A673 (cell line): ENCODE results near the gene BTLA. TPM values are rescaled to one million over a fixed set of nuclear protein-coding genes. Genes with fewer than 3 reads are reported as not detected.

Experiments
- BruUV-seq: library from RNA; stranded (reverse); fragments of 400-500 nt; replicated peaks from 2 replicates; lab custom pipeline; 2021; lab: Mats Ljungman, UMichigan
- CTCF ChIA-PET: fragments of 300-600 bp; sonication (Branson Sonifier 250); formaldehyde crosslinking; loops from one replicate; lab custom pipeline; 2022; ENCODE audit warnings: antibody characterized with exemption; lab: Charles Lee
- POLR2A ChIA-PET: fragments of 300-600 bp; sonication (Branson Sonifier 250); formaldehyde crosslinking; loops from one replicate; lab custom pipeline; 2022; ENCODE audit warnings: antibody characterized with exemption; ENCODE audit not compliant: low non-redundant PET; lab: Charles Lee
- DNase-seq: peaks from one replicate; pipeline ENCODE4 v3.0.0-alpha.2; 2015; ENCODE audit warnings: low spot score
- H3K27ac ChIP-seq: fragments of 200-600 bp; sonication (generic); 2 replicates; pipeline ENCODE4 v1.5.1; 2016; ENCODE audit warnings: mixed run types, low read depth, mild to moderate bottlenecking, mixed read lengths, antibody characterized with exemption, low read length; ENCODE audit not compliant: poor library complexity, severe bottlenecking
- H3K27me3 ChIP-seq: fragments of 200-600 bp; sonication (generic); replicated peaks from 2 replicates; pipeline ENCODE4 v1.6.1; 2017; ENCODE audit warnings: mixed run types, low read depth, mild to moderate bottlenecking, mixed read lengths, antibody characterized with exemption, low read length; ENCODE audit not compliant: insufficient read depth, poor library complexity
- H3K36me3 ChIP-seq: fragments of 200-600 bp; sonication (generic); 2 replicates; pipeline ENCODE4 v1.6.1; 2016; ENCODE audit warnings: mixed run types, mild to moderate bottlenecking, mixed read lengths, antibody characterized with exemption, low read length; ENCODE audit not compliant: insufficient read depth, poor library complexity, severe bottlenecking
- H3K4me1 ChIP-seq: fragments of 200-600 bp; sonication (generic); 2 replicates; pipeline ENCODE4 v1.6.1; 2017; ENCODE audit warnings: mixed run types, mild to moderate bottlenecking, mixed read lengths, antibody characterized with exemption, low read length; ENCODE audit not compliant: insufficient read depth, poor library complexity, severe bottlenecking
- H3K4me3 ChIP-seq: fragments of 200-600 bp; sonication (generic); 2 replicates; pipeline ENCODE4 v1.5.1; 2016; ENCODE audit warnings: low read depth, mixed run types, mild to moderate bottlenecking, mixed read lengths, low read length; ENCODE audit not compliant: poor library complexity, severe bottlenecking
- H3K9me3 ChIP-seq: fragments of 200-600 bp; sonication (generic); 2 replicates; pipeline ENCODE4 v1.6.1; 2016; ENCODE audit warnings: mixed run types, low read depth, mild to moderate bottlenecking, mixed read lengths, antibody characterized with exemption, low read length; ENCODE audit not compliant: poor library complexity, severe bottlenecking
- EZH2 ChIP-seq: fragments of 200-600 bp; sonication (generic); IDR thresholded peaks from 2 replicates; pipeline ENCODE4 v1.6.1; 2017; ENCODE audit warnings: borderline replicate concordance, low read depth, mild to moderate bottlenecking, mixed read lengths, antibody characterized with exemption, low read length; ENCODE audit not compliant: poor library complexity, severe bottlenecking
- intact Hi-C: fragments of 100-400 bp; cut with micrococcal nuclease; formaldehyde crosslinking; loops from one replicate; pipeline ENCODE4 v1.10.0; 2022; ENCODE audit not compliant: unreplicated experiment
- total RNA-seq: library from RNA; stranded (reverse); gene quantifications from 2 replicates; pipeline ENCODE4 v1.2.3, GENCODE V29; 2021
- TF ChIP-seq, protein P1 (sequence below): fragments of 300-800, 200-600 bp; sonication (generic); conservative IDR thresholded peaks from 2 replicates; pipeline ENCODE4 v1.5.1; 2017; ENCODE audit warnings: low read depth, mild to moderate bottlenecking, antibody characterized with exemption, low read length, moderate library complexity, mixed read lengths

The BTLA gene
- total RNA-seq, 1 experiment from 2014 or later = not detected

DNA sequence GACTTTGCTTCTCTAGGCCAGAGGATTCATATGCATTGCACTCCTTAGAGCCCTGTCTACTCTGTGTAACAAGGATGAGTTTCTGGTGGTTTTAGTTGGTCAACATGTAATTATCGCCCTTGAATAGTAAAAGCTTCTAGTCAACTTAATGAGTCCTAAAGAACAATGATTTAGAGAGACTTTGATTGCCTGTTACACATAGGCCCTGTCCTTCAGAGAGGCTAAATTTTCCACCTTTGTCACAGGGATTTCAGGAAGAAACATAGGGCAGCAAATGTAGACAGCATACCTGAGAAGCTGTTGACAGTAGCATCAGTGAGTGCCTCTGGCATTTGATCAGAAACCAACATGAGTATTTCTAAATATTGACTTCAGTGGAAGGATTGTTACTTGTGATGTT is 7.1 kb downstream of the BTLA start:
- TF ChIP-seq EZH2 = no peak
- no peak for DNase-seq
- no peaks in the 10 kb centered on the region for H3K9me3 ChIP-seq
- no TSS peak for BruUV-seq
- H3K36me3 ChIP-seq = no peaks in the 10 kb centered on the region
- CTCF ChIA-PET = no interaction called here
- POLR2A ChIA-PET = no interaction called here
- intact Hi-C loops = no loop called here
- no peak overlapping the region for H3K4me3 ChIP-seq
- H3K27me3 ChIP-seq = no peaks in the 10 kb centered on the region
- H3K4me1 ChIP-seq = no peaks in the 10 kb centered on the region
- no peak overlapping the region for H3K27ac ChIP-seq

DNA sequence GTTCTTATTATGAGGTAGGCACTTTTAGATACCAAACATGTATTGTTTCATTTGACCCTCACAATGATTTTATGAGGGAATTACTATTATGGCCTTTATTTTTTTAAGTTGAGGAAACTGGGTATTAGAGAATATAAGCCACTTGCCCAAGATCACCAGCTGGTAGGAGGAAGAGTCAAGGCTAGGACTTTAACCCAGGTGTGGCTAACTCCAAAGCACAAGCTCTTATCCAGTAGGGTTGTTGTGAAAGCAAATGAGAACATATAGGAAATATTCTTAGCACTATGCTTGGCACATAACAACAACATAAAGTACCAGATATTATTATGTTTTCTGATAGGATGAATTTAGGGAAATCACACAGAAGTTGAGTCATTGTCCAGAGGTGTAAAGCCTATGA is 7.9 kb downstream of the BTLA start:
- BruUV-seq = no TSS peak
- no peak for DNase-seq
- intact Hi-C loops = no loop called here
- Histone ChIP-seq H3K4me1 (no peaks in the 10 kb centered on the region), H3K4me3 (no peak overlapping the region), H3K27me3 (no peaks in the 10 kb centered on the region), H3K9me3 (no peaks in the 10 kb centered on the region), H3K27ac (no peak overlapping the region), H3K36me3 (no peaks in the 10 kb centered on the region)
- ChIA-PET POLR2A (no interaction called here), CTCF (no interaction called here)
- TF ChIP-seq, protein P1, sequence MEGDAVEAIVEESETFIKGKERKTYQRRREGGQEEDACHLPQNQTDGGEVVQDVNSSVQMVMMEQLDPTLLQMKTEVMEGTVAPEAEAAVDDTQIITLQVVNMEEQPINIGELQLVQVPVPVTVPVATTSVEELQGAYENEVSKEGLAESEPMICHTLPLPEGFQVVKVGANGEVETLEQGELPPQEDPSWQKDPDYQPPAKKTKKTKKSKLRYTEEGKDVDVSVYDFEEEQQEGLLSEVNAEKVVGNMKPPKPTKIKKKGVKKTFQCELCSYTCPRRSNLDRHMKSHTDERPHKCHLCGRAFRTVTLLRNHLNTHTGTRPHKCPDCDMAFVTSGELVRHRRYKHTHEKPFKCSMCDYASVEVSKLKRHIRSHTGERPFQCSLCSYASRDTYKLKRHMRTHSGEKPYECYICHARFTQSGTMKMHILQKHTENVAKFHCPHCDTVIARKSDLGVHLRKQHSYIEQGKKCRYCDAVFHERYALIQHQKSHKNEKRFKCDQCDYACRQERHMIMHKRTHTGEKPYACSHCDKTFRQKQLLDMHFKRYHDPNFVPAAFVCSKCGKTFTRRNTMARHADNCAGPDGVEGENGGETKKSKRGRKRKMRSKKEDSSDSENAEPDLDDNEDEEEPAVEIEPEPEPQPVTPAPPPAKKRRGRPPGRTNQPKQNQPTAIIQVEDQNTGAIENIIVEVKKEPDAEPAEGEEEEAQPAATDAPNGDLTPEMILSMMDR = no peak
- no peak for TF ChIP-seq EZH2

DNA sequence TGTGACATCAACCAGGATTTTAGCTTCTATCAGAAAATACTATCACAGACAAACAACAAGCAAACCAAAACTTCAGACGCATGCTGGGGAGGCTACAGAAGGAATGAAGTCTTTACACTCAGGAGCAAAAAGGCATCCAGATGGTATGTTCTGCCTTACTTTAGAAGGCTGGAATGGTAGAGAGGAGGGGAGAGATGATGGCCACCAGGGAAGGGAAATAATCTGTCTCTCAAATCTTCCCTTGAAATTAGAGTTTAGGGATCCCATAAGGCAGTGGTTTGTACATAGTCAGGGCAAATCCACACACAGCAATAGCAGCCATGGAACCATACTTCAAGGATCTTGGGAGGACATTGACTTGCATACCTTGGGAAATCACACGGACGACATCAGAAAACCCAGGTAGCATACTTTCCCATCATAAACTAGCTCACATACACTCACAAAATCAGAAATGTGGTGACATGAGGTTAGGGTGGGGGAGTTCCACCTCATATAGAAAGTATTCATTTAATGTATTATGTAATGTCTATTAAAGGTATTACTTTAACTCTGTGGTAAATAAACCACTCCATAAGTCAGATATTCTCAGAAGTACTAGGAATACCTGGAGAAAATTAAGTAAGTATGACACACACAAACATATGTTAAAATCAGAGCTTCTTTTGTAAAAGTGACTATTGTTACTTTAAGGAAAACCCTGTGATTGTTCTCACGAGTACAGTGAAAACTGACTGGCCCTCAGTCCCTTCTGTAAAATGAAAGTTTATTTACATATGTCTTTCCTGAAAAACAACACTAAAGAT is 9.4 kb downstream of the BTLA start:
- intact Hi-C loops = no loop called here

More for the DNA sequence above, 9.4 kb downstream of the BTLA start:
- H3K4me3 ChIP-seq = no peak overlapping the region
- no TSS peak for BruUV-seq
- no peaks in the 10 kb centered on the region for H3K4me1 ChIP-seq
- no peak for DNase-seq
- POLR2A ChIA-PET = no interaction called here
- H3K9me3 ChIP-seq = no peaks in the 10 kb centered on the region
- CTCF ChIA-PET = interaction anchor here (0.6 kb wide), 1 partner anchor 29 kb away, joined by 3 read pairs; no protein-coding TSS in a partner anchor
- TF ChIP-seq, protein P1 = no peak
- TF ChIP-seq EZH2 = no peak
- H3K27me3 ChIP-seq = no peaks in the 10 kb centered on the region
- no peaks in the 10 kb centered on the region for H3K36me3 ChIP-seq
- no peak overlapping the region for H3K27ac ChIP-seq
